ENCODE measurements around the gene C1orf94.

Gene C1orf94

GRCh38 chr1:34263406-34263805, 86.7 kb downstream of the C1orf94 start:
- Histone ChIP-seq H3K14ac (ENCODE audit: low read length) (no peak overlapping the region), H2BK5ac (ENCODE audit: low read length) (no peak overlapping the region), H4K91ac (ENCODE audit: low read depth, low read length, poor library complexity) (no peak overlapping the region), H2BK120ac (ENCODE audit: low read depth, low read length) (no peak overlapping the region), H3K4ac (ENCODE audit: low read length) (no peak overlapping the region), H2BK15ac (ENCODE audit: low read length) (no peak overlapping the region), H3K4me1 (ENCODE audit: control insufficient read depth in 2 of 2, insufficient read depth in 1 of 2, low read depth in 1 of 2, low read length in 2 of 2) (peaks cover 0 to 3% of the 10 kb centered on the region in 2 donors), H3K36me3 (replicated peaks in 1 of 2; ENCODE audit: control insufficient read depth in 2 of 2, insufficient read depth in 2 of 2, low read length in 2 of 2) (no peaks in the 10 kb centered on the region), H3K27ac (replicated peaks; ENCODE audit: low read length) (no peak overlapping the region), H3K18ac (ENCODE audit: low read length) (no peak overlapping the region), H2BK12ac (ENCODE audit: low read length) (no peak overlapping the region), H3K4me3 (ENCODE audit: low read length in 2 of 2) (no peak overlapping the region), H4K8ac (ENCODE audit: low read depth, low read length) (no peak overlapping the region), H3K4me2 (ENCODE audit: insufficient read depth, low read length, poor library complexity, severe bottlenecking) (no peak overlapping the region), H3K27me3 (ENCODE audit: control insufficient read depth in 3 of 3, insufficient read depth in 3 of 3, low read depth in 1 of 3, low read length in 3 of 3) (no peaks in the 10 kb centered on the region), H3K9ac (ENCODE audit: low read depth, low read length, poor library complexity) (no peak overlapping the region), H3K79me1 (ENCODE audit: low read depth, low read length) (no peaks in the 10 kb centered on the region), H3K23ac (ENCODE audit: low read depth, low read length, poor library complexity) (no peak overlapping the region), H2AK5ac (ENCODE audit: low read depth, low read length) (no peak overlapping the region), H3K9me3 (replicated peaks in 1 of 2; ENCODE audit: control insufficient read depth in 2 of 2, insufficient read depth in 1 of 2, low read depth in 1 of 2, low read length in 2 of 2) (no peaks in the 10 kb centered on the region), H2AFZ (ENCODE audit: low read length) (no peak overlapping the region)
- WGBS, 2 donors (ENCODE audit: extremely low coverage in 2 of 2, insufficient read length in 2 of 2, insufficient replicate concordance in 1 of 2), result no CpG with 5 or more reads among the region's 4 CpGs
- no peak for DNase-seq (ENCODE audit: low spot score)

DNA sequence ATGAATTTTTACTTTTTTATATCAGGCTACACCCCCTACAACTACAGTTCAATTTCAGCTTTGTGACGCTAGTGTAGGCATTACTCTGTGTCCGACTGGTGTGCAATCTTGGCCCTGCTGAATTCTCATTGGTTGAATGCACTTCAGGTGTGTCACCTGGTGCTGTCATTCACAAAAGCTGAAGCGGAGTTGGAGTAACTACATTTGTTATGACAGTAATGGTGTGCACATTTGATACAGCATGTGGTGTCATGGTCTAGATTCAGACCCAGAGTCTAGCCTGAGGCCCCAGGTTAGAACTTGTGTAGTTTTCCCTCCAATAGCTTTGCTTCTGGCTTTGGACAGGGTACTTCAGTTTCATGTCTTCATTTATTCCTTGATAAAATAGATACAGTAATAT, 88.7 kb downstream of the C1orf94 start:
- Histone ChIP-seq H3K27me3 (ENCODE audit: control insufficient read depth in 3 of 3, insufficient read depth in 3 of 3, low read depth in 1 of 3, low read length in 3 of 3) (no peaks in the 10 kb centered on the region), H3K9ac (ENCODE audit: low read depth, low read length, poor library complexity) (no peak overlapping the region), H4K91ac (ENCODE audit: low read depth, low read length, poor library complexity) (no peak overlapping the region), H2BK5ac (ENCODE audit: low read length) (no peak overlapping the region), H4K8ac (ENCODE audit: low read depth, low read length) (no peak overlapping the region), H3K14ac (ENCODE audit: low read length) (no peak overlapping the region), H2AFZ (ENCODE audit: low read length) (no peak overlapping the region), H3K27ac (replicated peaks; ENCODE audit: low read length) (no peak overlapping the region), H2BK12ac (ENCODE audit: low read length) (no peak overlapping the region), H2BK15ac (ENCODE audit: low read length) (no peak overlapping the region), H3K36me3 (replicated peaks in 1 of 2; ENCODE audit: control insufficient read depth in 2 of 2, insufficient read depth in 2 of 2, low read length in 2 of 2) (no peaks in the 10 kb centered on the region), H3K18ac (ENCODE audit: low read length) (no peak overlapping the region), H2AK5ac (ENCODE audit: low read depth, low read length) (no peak overlapping the region), H3K9me3 (replicated peaks in 1 of 2; ENCODE audit: control insufficient read depth in 2 of 2, insufficient read depth in 1 of 2, low read depth in 1 of 2, low read length in 2 of 2) (no peaks in the 10 kb centered on the region), H3K4me2 (ENCODE audit: insufficient read depth, low read length, poor library complexity, severe bottlenecking) (no peak overlapping the region), H3K79me1 (ENCODE audit: low read depth, low read length) (no peaks in the 10 kb centered on the region), H2BK120ac (ENCODE audit: low read depth, low read length) (no peak overlapping the region), H3K23ac (ENCODE audit: low read depth, low read length, poor library complexity) (no peak overlapping the region), H3K4me3 (ENCODE audit: low read length in 2 of 2) (no peak overlapping the region), H3K4me1 (ENCODE audit: control insufficient read depth in 2 of 2, insufficient read depth in 1 of 2, low read depth in 1 of 2, low read length in 2 of 2) (peaks cover 0 to 3% of the 10 kb centered on the region in 2 donors), H3K4ac (ENCODE audit: low read length) (no peak overlapping the region)
- no peak for DNase-seq (ENCODE audit: low spot score)
- no CpG with 5 or more reads among the region's 3 CpGs for whole genome bisulfite sequencing, 2 donors (ENCODE audit: extremely low coverage in 2 of 2, insufficient read length in 2 of 2, insufficient replicate concordance in 1 of 2)

DNA sequence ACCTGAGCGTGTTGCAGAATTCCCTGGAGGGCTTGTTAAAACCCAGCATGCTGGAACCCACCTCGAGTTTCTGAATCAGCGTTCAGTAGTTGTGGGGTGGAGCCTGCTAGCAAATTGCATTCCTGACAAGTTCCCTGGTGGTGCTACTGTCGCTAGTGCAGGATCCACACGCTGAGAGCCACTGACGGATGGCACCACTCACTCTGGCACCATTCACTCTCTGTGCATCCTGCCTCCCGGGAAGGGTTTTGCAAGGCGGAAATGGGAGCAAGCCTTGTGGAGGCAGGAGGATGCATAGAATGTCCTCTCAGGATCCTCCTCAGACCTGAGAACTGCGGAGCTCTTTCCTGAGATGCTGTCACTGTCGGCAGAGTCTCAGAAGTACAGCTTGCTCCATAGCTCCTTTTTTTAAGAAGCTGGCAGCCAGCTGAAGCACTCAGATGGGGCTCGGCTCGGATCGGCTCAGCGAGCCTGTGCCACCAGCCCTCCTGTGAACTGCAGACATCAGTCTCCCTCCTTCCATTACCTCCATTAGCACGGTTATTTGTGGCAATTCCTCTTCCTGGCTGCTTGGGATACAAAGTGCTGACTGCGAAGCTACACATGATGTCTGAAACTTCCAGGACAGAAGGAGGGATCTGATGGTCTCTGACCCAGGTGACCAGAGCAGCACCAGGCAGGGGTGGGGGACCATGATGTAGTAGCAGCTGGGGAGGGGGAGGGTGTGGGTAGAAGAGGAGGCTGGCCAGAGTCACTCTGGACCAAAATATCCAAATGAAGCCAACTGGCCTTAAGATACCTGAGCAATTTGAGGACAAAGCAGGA, 89.6 kb downstream of the C1orf94 start:
- no peak for DNase-seq (ENCODE audit: low spot score)
- no peak overlapping the region for H2BK120ac ChIP-seq (ENCODE audit: low read depth, low read length)
- no peak overlapping the region for H3K27ac ChIP-seq (replicated peaks; ENCODE audit: low read length)
- WGBS, 2 donors (ENCODE audit: extremely low coverage in 2 of 2, insufficient read length in 2 of 2, insufficient replicate concordance in 1 of 2), result no CpG with 5 or more reads among the region's 16 CpGs
- no peak overlapping the region for H3K9ac ChIP-seq (ENCODE audit: low read depth, low read length, poor library complexity)
- H3K9me3 ChIP-seq (replicated peaks in 1 of 2; ENCODE audit: control insufficient read depth in 2 of 2, insufficient read depth in 1 of 2, low read depth in 1 of 2, low read length in 2 of 2), result no peaks in the 10 kb centered on the region
- H3K4me3 ChIP-seq (ENCODE audit: low read length in 2 of 2), result no peak overlapping the region
- no peaks in the 10 kb centered on the region for H3K27me3 ChIP-seq (ENCODE audit: control insufficient read depth in 3 of 3, insufficient read depth in 3 of 3, low read depth in 1 of 3, low read length in 3 of 3)
- no peak overlapping the region for H3K4ac ChIP-seq (ENCODE audit: low read length)
- H4K8ac ChIP-seq (ENCODE audit: low read depth, low read length), result no peak overlapping the region
- H2BK5ac ChIP-seq (ENCODE audit: low read length), result no peak overlapping the region
- H4K91ac ChIP-seq (ENCODE audit: low read depth, low read length, poor library complexity), result no peak overlapping the region
- H3K23ac ChIP-seq (ENCODE audit: low read depth, low read length, poor library complexity), result no peak overlapping the region
- no peaks in the 10 kb centered on the region for H3K79me1 ChIP-seq (ENCODE audit: low read depth, low read length)
- H3K4me2 ChIP-seq (ENCODE audit: insufficient read depth, low read length, poor library complexity, severe bottlenecking), result peak overlapping the region; percentile 11
- peaks cover 0 to 3% of the 10 kb centered on the region in 2 donors for H3K4me1 ChIP-seq (ENCODE audit: control insufficient read depth in 2 of 2, insufficient read depth in 1 of 2, low read depth in 1 of 2, low read length in 2 of 2)
- H2BK15ac ChIP-seq (ENCODE audit: low read length), result no peak overlapping the region
- H2AK5ac ChIP-seq (ENCODE audit: low read depth, low read length), result no peak overlapping the region
- H2BK12ac ChIP-seq (ENCODE audit: low read length), result no peak overlapping the region
- peak overlapping the region; percentile 1 for H3K18ac ChIP-seq (ENCODE audit: low read length)
- no peak overlapping the region for H2AFZ ChIP-seq (ENCODE audit: low read length)
- H3K14ac ChIP-seq (ENCODE audit: low read length), result no peak overlapping the region
- H3K36me3 ChIP-seq (replicated peaks in 1 of 2; ENCODE audit: control insufficient read depth in 2 of 2, insufficient read depth in 2 of 2, low read length in 2 of 2), result no peaks in the 10 kb centered on the region

- Histone ChIP-seq H3K18ac (ENCODE audit: low read length) (no peak overlapping the region), H3K9ac (ENCODE audit: low read depth, low read length, poor library complexity) (no peak overlapping the region), H2AFZ (ENCODE audit: low read length) (no peak overlapping the region), H3K4me1 (ENCODE audit: control insufficient read depth in 2 of 2, insufficient read depth in 1 of 2, low read depth in 1 of 2, low read length in 2 of 2) (peaks cover 0 to 3% of the 10 kb centered on the region in 2 donors), H3K4me3 (ENCODE audit: low read length in 2 of 2) (no peak overlapping the region), H3K36me3 (replicated peaks in 1 of 2; ENCODE audit: control insufficient read depth in 2 of 2, insufficient read depth in 2 of 2, low read length in 2 of 2) (no peaks in the 10 kb centered on the region), H3K4me2 (ENCODE audit: insufficient read depth, low read length, poor library complexity, severe bottlenecking) (no peak overlapping the region), H4K91ac (ENCODE audit: low read depth, low read length, poor library complexity) (no peak overlapping the region), H3K27me3 (ENCODE audit: control insufficient read depth in 3 of 3, insufficient read depth in 3 of 3, low read depth in 1 of 3, low read length in 3 of 3) (no peaks in the 10 kb centered on the region), H3K9me3 (replicated peaks in 1 of 2; ENCODE audit: control insufficient read depth in 2 of 2, insufficient read depth in 1 of 2, low read depth in 1 of 2, low read length in 2 of 2) (no peaks in the 10 kb centered on the region), H3K79me1 (ENCODE audit: low read depth, low read length) (no peaks in the 10 kb centered on the region), H3K4ac (ENCODE audit: low read length) (no peak overlapping the region), H2BK12ac (ENCODE audit: low read length) (no peak overlapping the region), H2BK15ac (ENCODE audit: low read length) (no peak overlapping the region), H2BK5ac (ENCODE audit: low read length) (no peak overlapping the region), H3K14ac (ENCODE audit: low read length) (no peak overlapping the region), H2AK5ac (ENCODE audit: low read depth, low read length) (no peak overlapping the region), H2BK120ac (ENCODE audit: low read depth, low read length) (no peak overlapping the region), H3K23ac (ENCODE audit: low read depth, low read length, poor library complexity) (no peak overlapping the region), H3K27ac (replicated peaks; ENCODE audit: low read length) (no peak overlapping the region), H4K8ac (ENCODE audit: low read depth, low read length) (no peak overlapping the region)
- no peak for DNase-seq (ENCODE audit: low spot score)
- WGBS, 2 donors (ENCODE audit: extremely low coverage in 2 of 2, insufficient read length in 2 of 2, insufficient replicate concordance in 1 of 2), result no CpG with 5 or more reads among the region's 5 CpGs
Measured at GRCh38 chr1:34267326-34267725, 90.6 kb downstream of the C1orf94 start.
